ENCODE results near the gene ARL2.
"Not testable (repeated sequence)": the region's sequence is repeated elsewhere in the genome, so short reads cannot be mapped to it uniquely, and the experiment has no call there.

The ARL2 gene
- total RNA-seq = 2.2 to 5.9 reads per million in 2 donors

DNA sequence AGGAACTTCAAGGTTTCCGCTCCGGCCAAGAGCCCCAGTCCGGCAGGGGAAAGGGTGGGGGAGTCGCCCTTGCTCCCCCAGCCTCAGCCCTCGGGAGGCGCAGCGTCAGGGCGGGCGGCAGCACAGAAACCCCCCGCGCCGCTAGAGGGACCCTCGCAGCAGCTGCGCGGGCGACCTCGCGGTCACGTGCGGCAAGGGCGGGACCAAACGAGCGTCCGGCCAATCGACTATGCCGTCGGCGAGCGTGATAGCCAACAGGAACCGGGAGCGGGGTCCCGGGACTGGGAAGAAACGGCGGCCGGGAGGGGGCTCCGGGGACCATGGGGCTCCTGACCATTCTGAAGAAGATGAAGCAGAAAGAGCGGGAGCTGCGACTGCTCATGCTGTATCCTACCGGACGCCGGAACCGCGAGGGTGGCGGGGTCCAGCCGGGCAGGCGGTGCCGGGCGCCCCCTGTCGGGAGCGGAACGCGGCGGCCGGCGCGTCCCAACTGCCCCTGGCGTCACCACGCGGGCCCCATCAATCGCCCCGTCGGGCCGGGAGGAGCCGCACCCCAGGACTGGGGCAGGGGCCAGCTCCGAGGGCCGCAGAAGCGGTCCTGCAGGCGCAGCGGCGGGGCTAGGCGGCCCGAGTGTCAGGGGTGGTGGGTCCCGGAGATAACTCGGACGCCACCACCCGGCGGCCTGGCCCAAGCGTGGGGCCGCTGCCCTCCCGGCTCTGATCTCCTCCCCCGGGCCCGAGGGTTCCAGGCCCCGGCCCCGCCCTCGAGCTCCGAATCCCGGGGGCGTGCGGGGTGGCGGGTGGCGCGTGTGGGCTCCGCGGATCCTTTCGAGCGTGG lies at the start of gene ARL2:
ARL2 (plus strand) TSS at position 273 of the 838 bp plus-strand sequence; CDS start at position 321, 48 bp downstream.
- peak; percentile 73 to 91 (median 81) for DNase-seq

DNA sequence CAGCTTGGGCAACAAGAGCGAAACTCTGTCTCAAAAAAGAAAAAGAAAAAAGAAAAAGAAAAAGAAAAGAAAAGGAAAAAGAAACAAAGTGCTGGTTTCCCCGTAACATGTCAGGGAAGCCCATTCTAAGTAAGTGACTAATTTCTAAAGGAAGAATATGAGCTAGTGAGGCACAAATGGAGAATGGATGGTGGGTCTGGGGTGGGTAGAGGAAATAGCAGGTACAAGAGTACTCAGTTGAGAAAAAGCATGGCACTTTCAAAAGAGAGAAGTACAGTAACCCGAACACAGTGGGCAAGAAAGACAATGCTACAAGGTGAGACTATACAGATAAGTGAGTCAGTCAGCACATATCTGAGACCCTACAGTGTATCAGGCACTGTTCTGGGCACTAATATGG lies 46.6 kb upstream of the ARL2 start:
- DNase-seq = peak in 1 of 5 experiments; percentile 7

DNA sequence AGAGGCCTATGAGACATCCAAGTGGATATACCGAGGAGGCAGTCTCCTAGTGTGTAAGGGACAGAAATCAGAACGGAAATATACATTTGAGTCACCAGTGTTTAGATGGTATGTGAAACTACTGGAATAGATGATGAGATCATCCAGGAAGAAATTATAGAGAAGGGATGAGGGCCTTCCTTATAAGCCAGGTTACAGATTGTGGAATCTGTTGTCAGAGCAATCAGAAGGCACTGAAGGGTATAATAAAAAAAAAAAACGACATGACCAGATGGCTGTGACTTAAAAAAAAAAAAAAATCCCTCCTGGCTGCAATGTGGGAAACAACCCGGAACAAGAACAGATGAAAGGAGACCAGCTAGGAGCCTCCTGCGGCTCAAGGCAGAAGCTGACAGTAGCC lies 44.8 kb upstream of the ARL2 start:
- no peak for DNase-seq

DNA sequence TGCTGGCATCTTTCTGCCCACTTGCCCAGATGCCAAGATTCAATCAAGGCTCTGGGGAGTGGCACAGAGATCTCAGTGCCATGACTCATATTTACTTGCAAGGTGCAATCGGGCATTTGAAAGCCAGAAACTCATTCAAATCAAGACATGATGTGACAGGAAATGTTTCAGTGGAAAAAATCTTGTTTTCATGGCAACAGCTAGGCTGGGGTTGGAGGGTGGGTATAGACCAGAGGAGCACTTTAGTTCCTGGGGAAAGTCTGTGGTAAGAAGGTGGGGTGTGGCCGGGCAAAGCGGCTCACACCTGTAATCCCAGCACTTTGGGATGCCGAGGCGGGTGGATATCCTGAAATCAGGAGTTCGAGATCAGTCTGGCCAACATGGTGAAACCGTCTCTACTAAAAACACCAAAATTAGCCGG lies 43.2 kb upstream of the ARL2 start:
- DNase-seq = peak in 1 of 5 experiments; percentile 52

DNA sequence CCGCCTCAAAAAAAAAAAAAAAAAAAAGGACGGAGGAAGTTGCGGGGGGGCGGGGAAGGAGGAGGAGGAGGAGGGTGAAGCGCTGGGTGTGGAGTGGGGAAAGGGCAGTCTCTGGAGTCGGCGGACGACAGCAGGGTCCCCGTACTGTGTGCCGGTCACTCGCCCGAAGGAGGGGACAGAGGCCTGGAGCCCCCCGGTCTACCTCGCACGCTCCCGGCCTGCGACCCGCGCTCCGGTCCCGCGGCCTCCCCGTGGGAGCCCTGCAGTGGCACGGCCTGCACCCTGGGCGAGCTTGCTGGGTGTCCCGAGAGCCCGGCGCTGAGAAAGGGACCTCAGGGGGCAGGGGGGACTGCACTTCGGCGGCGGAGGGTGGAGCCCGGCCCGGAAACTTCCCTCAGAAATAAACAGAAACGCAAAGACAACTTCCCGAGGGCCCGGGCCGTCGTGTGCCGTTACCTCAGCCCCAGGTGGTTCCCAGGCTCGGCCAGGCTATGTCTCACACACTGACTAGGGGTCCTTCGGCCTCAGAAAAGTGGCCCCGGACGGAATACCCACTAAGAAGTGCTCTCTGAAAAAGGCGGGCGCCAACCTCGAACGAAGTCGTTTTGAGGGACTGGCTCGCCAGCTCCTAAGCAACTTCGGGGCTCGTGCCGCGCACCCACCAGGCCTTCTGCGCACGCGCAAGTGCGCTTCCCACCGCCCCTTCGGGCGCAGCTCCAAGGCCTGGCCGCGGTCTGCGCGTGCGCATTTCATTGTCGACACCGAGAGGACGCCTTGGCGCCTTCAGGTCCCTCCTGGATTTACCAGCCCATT lies 42.3 kb upstream of the ARL2 start, which contains the start of gene MAJIN:
MAJIN (minus strand) TSS at position 688 of the 813 bp plus-strand sequence. CDS start 12,703 bp downstream, outside the sequence.
- DNase-seq = peak; percentile 72 to 86 (median 77)

DNA sequence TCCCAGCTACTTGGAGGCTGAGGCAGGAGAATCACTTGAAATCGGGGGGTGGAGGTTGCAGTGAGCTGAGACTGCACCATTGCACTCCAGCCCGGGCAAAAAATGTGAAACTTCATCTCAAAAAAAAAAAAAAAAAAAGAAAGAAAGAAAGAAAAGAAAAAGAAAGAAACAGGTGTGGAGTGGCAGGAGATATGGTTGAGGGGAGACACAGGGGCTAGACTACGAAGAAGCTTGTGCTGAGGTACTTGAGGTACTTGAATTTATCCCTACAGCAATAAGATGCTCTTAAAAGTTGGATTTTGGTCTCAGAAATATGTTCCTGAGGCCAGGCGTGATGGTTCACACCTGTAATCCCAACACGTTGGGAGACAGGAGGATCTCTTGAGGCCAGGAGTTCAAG lies 39.8 kb upstream of the ARL2 start:
- no peak for DNase-seq

DNA sequence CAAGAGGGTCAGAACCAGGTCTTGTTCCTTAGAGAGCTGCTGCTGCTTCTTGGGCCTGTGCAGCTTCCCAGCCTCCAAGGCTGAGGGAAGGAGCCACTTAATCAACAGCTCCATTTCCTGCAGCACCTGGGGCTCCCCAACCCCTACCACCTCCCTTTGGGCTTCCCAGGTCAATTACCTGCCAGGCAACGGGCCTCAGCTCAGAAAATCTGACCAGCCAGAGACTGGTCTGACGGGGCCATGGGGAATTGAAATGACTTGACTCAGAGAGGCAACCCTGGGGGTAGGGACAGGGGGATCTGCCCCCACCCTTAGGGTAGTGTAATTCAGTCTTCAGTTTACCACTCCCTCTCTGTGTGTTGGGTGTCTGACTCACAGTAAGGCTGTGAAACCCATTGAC lies 37.3 kb upstream of the ARL2 start:
- no peak for DNase-seq

DNA sequence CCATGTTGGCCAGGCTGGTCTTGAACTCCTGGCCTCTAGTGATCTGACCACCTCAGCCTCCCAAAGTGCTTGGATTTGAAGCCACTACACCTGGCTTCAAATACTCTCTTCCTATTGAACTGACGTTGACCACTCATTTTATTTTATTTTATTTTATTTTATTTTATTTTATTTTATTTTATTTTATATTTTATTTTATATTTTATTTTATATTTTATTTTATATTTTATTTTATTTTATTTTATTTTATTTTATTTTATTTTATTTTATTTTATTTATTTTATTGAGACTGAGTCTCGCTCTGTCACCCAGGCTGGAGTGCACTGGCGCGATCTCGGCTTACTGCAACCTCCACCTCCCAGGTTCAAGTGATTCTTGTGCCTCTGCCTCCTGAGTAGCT lies 30.6 kb upstream of the ARL2 start:
- not testable (repeated sequence) for DNase-seq

DNA sequence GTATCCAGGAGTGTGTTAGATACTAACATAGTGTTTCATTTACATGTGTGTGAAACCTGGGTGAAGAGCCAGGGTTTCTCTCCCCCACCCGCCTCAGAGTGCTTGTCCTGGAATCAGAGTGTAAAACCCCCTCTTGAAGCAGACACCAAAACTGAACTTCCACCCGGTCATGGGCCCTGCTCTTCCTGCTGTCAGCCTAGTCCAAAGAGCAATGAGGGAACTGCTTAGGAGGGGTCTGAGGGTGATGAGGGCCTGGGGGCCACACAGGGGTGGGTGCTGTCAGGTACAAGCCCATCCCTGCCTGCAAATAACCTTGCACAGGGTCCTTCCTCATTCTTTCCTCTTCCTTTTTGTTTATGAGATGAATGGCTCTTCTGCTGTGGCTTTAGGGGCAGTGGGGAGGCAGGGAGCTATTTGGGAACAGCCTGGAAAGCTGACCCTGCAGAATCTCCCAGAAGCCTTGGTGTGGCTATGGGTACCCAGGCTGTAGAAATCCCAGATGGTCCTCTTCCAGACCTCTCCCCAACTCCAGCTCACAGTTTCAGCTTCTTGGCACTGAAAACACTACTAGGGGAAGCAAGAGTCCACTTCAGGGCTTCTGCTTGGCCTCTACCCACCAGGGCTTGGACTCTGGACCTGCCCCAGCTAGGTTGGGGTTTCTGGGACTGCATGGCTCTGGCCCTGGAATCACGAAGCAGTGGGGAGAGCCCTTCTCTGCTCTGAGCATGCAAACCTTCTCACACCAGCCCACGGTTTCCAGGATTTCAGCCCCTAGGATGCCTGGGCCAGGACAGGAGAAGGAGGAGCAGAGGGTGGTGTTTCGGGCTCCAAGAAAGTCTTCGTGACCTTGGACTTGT lies 25.7 kb upstream of the ARL2 start:
- DNase-seq = no peak

DNA sequence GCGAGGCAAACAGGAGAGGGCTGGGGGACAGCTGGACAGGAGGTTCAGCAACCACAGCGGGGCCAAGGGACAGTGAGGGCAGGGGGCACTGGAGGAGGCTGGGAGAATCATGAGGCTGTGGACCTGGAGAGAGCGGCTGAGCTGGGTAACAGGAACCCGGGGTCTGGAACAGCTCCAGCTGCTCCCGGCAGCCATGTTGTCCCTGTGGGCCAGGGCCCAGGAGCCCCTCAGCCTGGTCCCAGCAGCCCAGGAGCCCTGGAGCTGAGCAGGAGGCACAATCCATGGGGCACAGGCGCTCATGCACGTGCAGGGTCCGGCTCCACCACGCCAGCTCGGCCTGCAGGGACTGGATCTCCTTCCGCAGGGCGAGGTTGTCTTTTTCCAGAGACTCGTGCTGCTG lies 24.5 kb upstream of the ARL2 start:
- no peak for DNase-seq

DNA sequence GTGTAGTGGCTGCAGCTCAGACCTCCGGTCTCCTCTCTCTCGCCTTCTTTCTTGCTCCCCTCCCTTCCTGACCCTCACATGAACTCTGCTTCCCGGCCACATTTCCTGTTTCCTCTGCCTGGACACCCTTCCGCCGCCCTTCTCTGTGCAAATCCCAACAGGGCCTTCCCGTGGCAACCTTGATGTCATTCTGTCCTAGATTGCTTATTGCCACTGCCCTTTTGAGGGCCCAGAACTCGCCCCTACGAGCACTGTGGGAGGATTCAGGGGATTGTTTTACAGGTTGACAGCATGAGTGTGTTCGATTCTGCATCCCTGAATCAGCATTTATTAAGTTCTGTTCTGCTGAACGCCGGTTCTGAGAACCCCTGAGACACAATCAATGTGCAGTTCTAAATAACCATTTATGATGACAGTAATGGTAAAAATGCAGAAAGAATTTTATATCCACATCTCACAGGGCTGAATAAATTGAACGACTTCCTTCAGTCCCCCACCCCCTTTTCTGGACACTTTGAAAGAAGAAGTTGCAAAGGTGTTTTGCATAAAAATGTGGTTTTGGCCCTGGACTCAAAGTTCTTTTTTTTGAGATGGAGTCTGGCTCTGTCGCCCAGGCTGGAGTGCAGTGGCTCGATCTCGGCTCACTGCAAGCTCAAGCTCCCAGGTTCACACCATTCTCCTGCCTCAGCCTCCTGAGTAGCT lies 23.6 kb upstream of the ARL2 start:
- DNase-seq = no peak

DNA sequence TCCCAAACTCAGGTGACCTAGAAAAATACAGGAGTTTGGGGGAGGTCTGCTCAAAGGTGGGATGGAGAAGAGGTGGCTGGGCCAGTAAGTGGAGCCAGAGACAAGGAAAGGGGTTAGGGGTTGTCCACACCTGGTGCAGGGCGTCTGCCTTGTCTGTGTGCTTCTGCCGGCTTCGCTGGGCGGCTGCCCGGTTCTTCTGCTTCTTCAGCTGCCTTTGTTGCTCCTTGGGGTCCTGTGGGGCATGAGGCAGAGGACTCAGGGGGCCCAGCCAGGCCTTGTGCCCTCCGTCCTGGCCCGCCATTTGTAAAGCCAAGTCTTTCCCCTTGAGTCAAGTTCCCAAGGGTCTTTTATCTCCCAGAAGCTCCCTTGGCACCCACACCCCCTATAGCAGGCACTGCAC lies 19.6 kb upstream of the ARL2 start:
- DNase-seq = no peak

DNA sequence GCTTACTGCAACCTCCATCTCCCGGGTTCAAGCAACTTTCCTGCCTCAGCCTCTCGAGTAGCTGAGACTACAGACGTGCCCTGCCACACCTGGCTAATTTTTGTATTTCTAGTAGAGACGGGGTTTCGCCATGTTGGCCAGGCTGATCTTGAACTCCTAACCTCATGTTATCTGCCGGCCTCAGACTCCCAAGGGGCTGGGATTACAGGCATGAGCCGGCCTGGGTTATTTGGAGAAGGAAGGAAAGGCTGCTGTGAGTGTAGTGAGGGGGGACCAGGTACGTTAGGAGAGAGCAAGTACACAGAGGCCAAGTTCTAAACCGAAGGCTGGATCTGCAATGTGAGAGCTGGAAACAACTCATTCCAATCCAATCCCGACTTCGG lies 17.6 kb upstream of the ARL2 start:
- no peak for DNase-seq

DNA sequence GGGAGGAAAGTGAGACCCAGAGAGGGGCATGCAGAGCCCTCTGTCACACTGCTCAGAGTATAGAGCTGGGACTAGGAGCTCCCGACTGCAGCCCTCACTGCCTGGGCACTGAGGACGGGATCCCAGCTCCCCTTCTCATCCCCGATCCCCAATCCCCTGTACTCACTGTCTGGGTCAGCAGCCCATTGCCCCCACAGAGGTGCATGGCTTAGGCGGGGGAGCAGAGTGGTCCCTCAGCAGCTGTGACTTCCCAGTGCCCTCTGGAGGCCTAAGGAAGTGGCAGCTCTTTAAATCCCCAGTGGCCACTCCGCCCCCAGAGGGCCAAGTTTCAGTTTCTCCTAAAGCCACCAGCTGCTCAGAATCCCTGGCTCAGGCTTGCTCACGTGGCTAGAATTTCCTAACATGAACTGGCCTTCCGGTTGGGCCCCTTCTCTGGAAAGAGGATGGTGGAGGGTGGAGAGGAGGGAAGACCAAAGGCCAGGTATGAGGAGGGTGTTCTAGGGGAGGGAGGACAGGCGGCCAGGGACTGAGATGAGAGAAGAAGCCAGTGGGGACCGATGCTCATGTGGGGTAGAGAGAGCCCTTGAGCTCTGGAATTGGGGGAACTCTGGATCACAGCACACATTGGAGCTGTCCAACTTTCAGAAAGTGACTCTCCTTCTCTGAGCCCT lies 17.1 kb upstream of the ARL2 start, which contains the start of gene BATF2:
BATF2 (minus strand) TSS at position 262 of the 671 bp plus-strand sequence; CDS start at position 205, 57 bp downstream.
- DNase-seq = no peak

DNA sequence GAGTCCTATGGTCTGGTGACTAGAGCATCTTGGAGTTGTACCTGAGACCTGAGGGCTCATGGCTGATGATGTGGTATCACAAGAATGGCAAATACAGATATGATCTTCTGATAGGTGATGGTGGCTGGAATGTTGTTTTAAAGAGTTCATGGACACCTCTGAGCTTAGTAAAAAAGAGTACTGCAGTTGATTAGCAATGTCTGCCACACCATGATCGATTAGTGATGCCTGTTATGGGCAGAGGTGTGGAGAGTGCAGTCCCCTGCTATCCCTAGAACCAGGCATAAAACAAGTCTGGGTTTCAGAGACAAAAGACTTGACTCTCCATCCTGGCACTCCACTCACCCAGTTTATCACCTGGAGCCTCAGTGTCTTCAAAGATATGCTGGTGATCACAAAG lies 15.8 kb upstream of the ARL2 start:
- peak in 1 of 5 experiments; percentile 25 for DNase-seq

DNA sequence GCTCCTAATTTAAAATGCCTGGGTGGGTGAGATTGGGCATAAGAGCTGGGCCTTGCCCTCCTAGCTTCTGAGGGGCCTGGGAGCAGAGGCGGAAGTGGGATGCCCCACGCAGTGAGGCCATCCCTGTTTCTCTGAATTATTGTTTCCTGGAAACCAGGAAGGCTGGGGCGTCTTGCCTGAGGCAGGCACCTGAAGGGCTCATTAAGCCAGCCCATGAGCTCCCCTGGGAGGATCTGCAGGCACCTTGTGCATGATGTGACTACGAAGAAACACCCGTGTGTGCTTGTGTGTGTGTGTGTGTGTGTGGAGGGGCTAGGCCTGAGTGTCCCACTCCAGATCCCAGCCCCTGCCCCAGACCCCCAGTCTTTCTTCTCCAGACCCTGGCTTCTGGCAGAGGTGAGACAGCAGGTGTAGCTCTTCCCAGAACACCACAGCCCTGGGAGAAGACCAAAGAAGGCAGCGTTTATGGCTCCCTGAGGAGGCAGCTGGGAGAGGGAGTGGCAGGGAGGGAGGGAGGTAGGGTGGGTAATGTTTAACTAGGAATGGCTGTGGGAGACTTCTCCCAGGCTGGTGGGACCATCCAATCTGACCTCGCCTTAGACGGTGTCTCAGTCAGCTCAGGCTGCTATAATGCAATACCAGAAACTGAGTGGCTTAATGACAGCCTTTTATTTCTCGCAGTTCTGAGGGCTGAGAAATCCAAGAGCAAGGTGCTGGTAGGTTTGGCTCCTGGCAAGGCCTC lies 15.1 kb upstream of the ARL2 start:
- DNase-seq = no peak

DNA sequence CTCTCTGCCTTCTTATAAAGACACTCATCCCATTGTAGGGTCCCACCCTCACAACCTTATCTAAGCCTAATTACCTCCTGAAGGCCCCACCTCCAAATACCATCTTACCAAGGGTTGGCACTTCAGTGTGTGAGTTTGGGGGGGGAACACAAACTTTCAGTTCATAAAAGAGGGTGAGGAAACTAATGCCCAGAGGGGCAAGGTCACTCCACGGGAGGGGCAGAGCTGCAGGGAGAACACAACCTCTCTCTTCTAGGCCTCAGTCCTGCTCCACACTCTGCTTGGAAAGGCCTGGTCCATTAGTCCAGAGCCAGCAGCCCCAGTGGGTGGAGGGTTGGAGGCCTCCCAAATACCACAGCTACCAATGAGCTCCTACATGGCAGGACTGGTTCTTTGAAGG lies 14.5 kb upstream of the ARL2 start:
- DNase-seq = no peak

DNA sequence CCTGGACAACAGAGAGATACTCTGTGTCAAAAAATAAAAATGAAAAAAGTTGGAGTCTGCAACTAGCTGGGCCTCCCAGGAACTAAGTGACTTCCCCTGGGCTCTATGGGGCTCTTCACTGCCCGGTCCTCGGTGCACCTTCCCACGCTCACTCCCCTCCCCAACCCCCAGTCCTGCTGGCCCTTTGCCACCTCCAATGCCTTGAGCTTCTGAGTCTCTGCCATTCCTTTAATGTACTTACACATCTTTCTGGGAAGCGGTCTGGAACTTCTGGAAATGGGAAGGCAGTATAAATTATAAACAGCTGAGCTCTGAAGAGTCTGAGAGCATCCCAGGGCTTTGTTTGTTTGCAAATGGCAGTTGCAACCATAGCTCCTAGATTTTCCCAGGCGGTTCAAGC lies 11.3 kb upstream of the ARL2 start:
- no peak for DNase-seq

DNA sequence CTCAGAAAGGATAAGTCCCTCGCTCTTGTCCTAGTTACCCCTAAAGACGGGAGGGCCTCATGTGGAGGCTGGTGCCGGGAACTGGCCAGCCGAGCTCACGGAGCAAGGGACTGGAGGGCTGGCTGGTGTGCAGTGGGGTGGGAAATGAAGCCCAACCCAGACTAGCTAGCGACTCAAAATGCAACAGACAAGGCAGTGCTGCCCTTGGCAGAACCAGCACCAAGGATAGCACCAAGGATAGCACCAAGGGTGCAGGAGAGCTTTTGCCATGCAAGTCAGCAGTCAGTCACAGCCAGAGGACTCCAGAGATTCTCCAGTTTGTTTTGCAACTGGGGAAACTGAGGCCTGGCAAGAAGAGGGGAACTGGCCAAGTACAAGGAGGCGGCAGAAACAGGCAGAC lies 10.7 kb upstream of the ARL2 start:
- DNase-seq = no peak

DNA sequence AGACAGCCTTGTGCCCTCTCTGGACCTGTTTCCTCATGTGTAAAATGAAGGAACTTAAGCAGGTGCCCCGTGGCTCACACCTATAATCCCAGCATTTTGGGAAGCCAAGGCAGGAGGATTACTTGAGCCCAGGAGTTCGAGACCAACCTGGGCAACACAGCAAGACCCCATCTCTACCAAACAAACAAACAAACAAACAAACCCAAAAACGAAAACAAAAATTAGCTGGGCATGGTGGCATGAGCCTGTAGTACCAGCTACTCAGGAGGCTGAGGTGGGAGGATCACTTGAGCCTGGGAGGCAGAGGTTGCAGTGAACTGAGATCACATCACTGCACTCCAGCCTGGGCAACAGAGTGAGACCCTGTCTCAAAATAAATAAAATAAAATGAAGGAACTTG lies 10.0 kb upstream of the ARL2 start:
- not testable (repeated sequence) for DNase-seq

DNA sequence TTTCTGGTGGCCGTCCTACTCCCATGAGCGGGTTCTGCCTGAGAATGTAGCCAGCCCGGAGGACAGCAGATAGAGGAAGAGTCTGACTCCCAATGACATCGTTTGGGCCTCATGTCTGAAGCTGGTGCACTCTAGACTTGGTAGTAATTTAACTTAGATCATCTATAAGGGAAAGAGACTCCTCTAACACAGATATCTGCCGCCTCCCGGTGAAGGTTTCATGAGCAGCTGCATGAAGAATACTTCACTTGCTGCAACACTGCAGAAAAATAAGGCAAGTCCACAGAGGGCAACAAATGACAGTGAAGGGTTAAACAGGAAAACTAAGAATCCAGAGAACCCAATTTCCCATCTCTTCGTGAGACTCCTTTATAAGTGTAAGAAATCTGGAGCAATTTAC lies 5.9 kb upstream of the ARL2 start:
- DNase-seq = no peak

All from T-helper 2 cell (primary cell).